Measurements from ENCODE around the gene NACC1.

DNA sequence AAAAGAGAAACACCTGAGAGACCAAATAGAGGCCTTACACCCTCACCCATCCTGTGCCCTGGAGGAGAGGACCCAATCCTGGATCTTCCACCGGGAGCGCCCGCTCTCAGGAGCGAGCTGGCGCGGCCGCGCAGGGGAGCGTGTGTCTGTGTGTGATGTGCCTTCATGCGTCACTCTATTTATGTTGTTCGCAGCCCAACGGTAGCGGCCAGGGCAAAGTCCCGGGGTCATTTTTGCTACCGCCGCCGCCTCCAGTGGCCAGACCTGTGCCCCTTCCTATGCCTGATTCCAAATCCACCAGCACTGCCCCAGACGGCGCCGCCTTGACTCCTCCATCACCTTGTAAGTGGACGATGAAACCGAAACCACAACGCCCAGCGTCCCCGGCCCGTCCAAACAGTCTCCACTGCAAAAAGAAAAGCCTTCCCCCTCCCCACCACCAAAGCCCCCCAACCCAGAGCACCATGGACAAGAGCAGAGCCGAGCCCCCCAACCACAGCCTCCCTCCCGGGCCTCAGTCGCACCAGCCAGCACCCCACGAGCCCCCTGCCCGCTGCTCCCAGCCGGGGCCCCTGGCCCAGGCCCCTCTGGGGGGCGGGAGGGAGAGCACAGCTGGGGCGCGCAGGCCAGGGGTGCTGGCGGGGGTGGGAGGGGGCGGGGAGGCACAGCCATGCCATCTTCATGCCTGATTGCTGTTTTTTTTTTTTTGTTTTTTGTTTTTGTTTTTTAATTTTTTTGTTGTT is 30.1 kb upstream of the NACC1 start:
- TF ChIP-seq, protein P1, sequence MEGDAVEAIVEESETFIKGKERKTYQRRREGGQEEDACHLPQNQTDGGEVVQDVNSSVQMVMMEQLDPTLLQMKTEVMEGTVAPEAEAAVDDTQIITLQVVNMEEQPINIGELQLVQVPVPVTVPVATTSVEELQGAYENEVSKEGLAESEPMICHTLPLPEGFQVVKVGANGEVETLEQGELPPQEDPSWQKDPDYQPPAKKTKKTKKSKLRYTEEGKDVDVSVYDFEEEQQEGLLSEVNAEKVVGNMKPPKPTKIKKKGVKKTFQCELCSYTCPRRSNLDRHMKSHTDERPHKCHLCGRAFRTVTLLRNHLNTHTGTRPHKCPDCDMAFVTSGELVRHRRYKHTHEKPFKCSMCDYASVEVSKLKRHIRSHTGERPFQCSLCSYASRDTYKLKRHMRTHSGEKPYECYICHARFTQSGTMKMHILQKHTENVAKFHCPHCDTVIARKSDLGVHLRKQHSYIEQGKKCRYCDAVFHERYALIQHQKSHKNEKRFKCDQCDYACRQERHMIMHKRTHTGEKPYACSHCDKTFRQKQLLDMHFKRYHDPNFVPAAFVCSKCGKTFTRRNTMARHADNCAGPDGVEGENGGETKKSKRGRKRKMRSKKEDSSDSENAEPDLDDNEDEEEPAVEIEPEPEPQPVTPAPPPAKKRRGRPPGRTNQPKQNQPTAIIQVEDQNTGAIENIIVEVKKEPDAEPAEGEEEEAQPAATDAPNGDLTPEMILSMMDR (conservative IDR thresholded peaks at IDR 0.05) = no peak
- no peak for TF ChIP-seq ZFX (IDR thresholded peaks at IDR 0.05)
